Panc1 (cell line): ENCODE data around the gene EPHA6. TPM values are rescaled to one million over a fixed set of nuclear protein-coding genes. Genes with fewer than 3 reads are reported as not detected.
A peak's percentile ranks its signal among the peaks of the same experiment; 100 is the strongest.

Experiments used
- ATAC-seq: fragments of 200-7000 bp; cut with Tn5 transposase; 2 replicates; pipeline ENCODE4 v1.9.1; 2020; ENCODE audit warnings: mild to moderate bottlenecking, moderate library complexity
- BruUV-seq: library from RNA; stranded (reverse); fragments of 400-500 nt; replicated peaks from 2 replicates; lab custom pipeline; 2021; lab: Mats Ljungman, UMichigan
- CTCF ChIA-PET: fragments of 300-600 bp; sonication (Branson Sonifier 250); formaldehyde crosslinking; loops from one replicate; lab custom pipeline; 2022; ENCODE audit warnings: antibody characterized with exemption; lab: Charles Lee
- POLR2A ChIA-PET: fragments of 300-600 bp; sonication (Branson Sonifier 250); formaldehyde crosslinking; loops from one replicate; lab custom pipeline; 2022; ENCODE audit warnings: antibody characterized with exemption; lab: Charles Lee
- DNase-seq: peaks from one replicate; pipeline ENCODE4 v3.0.0-alpha.2; 2010; ENCODE audit warnings: low read depth, low spot score
- H3K27ac ChIP-seq: 2 replicates; pipeline ENCODE4 v1.5.1; 2011; ENCODE audit warnings: mild to moderate bottlenecking, low read length, inconsistent platforms
- H3K27me3 ChIP-seq: fragments of 200-500 bp; sonication (Bioruptor generic); 2 replicates; pipeline ENCODE4 v1.6.0; 2014; ENCODE audit warnings: low read length, inconsistent platforms; ENCODE audit not compliant: control insufficient read depth, insufficient read depth
- H3K36me3 ChIP-seq: fragments of 200-500 bp; sonication (Bioruptor generic); 2 replicates; pipeline ENCODE4 v1.5.1; 2014; ENCODE audit warnings: inconsistent platforms, mild to moderate bottlenecking, low read length, moderate library complexity; ENCODE audit not compliant: control insufficient read depth, insufficient read depth
- H3K4me1 ChIP-seq: 2 replicates; pipeline ENCODE4 v1.5.1; 2011; ENCODE audit warnings: inconsistent platforms, mild to moderate bottlenecking, low read length, moderate library complexity; ENCODE audit not compliant: control insufficient read depth, insufficient read depth
- H3K4me3 ChIP-seq, 2 experiments: 2 replicates each; pipeline ENCODE4 v1.5.1; 2011 to 2012; ENCODE audit warnings: low read depth in 2 of 2, low read length in 2 of 2, mild to moderate bottlenecking in 2 of 2, inconsistent platforms in 1 of 2, moderate library complexity in 1 of 2
- H3K9me3 ChIP-seq: fragments of 200-500 bp; sonication (Bioruptor generic); 2 replicates; pipeline ENCODE4 v1.5.1; 2014; ENCODE audit warnings: low read depth, mild to moderate bottlenecking, inconsistent platforms, low read length, moderate library complexity; ENCODE audit not compliant: control insufficient read depth, insufficient read depth
- CTCF ChIP-seq: fragments of 450-650 bp; IDR thresholded peaks from 2 replicates; pipeline ENCODE4 v1.5.1; 2017; ENCODE audit warnings: mild to moderate bottlenecking
- POLR2AphosphoS5 ChIP-seq: IDR thresholded peaks from 2 replicates; pipeline ENCODE4 v1.6.1; 2012; ENCODE audit warnings: mild to moderate bottlenecking, low read depth, low read length, moderate library complexity
- REST ChIP-seq, 2 experiments: IDR thresholded peaks; 2 replicates each; pipeline ENCODE4 v1.6.1; 2011 to 2012; ENCODE audit warnings: low read depth in 2 of 2, control low read depth in 1 of 2, low read length in 1 of 2, mild to moderate bottlenecking in 1 of 2, moderate library complexity in 1 of 2; ENCODE audit not compliant: insufficient read depth in 1 of 2
- SIN3A ChIP-seq: IDR thresholded peaks from 2 replicates; pipeline ENCODE4 v1.6.1; 2012; ENCODE audit warnings: low read depth, mild to moderate bottlenecking, low read length, moderate library complexity, borderline replicate concordance; ENCODE audit not compliant: insufficient read depth
- TCF7L2 ChIP-seq: IDR thresholded peaks from 2 replicates; pipeline ENCODE4 v1.6.1; 2011; ENCODE audit warnings: mild to moderate bottlenecking, low read depth, low read length, inconsistent platforms
- in situ Hi-C: cut with HindIII; loops from 2 replicates; pipeline ENCODE4 v1.10.0; 2016; ENCODE audit warnings: low sequenced_read_pairs, low pct_unique_long_range_greater_than_20kb
- intact Hi-C: fragments of 100-400 bp; cut with micrococcal nuclease; formaldehyde crosslinking; loops from one replicate; pipeline ENCODE4 v1.10.0; 2022; ENCODE audit not compliant: unreplicated experiment
- total RNA-seq: library from RNA; stranded (reverse); gene quantifications from one replicate; pipeline ENCODE4 v1.2.1, GENCODE V29; 2021; ENCODE audit not compliant: unreplicated experiment

The EPHA6 gene
- total RNA-seq, 1 experiment from 2014 or later: 0.57 TPM

- in situ Hi-C loops (no loop called here), intact Hi-C loops (no loop called here)
- ChIA-PET POLR2A (no interaction called here), CTCF (no interaction called here)
- Histone ChIP-seq H3K27me3 (no peaks in the 10 kb centered on the region), H3K4me3 (no peak overlapping the region), H3K36me3 (no peaks in the 10 kb centered on the region; the same call in 1 of the 2 replicates), H3K27ac (no peak overlapping the region), H3K9me3 (no peaks in the 10 kb centered on the region), H3K4me1 (no peaks in the 10 kb centered on the region)
- ATAC-seq (no peak), DNase-seq (no peak)
- no TSS peak for BruUV-seq
- no peak for TF ChIP-seq SIN3A
Measured at GRCh38 chr3:97125902-97126499, 311.6 kb downstream of the EPHA6 start.

GRCh38 chr3:97131476-97131875 lies 317.1 kb downstream of the EPHA6 start:
- H3K9me3 ChIP-seq: no peaks in the 10 kb centered on the region
- ChIA-PET CTCF (no interaction called here), POLR2A (no interaction called here)
- in situ Hi-C loops (no loop called here), intact Hi-C loops (no loop called here)
- TF ChIP-seq TCF7L2 (no peak), REST (IDR thresholded peaks at IDR 0.05; ENCODE audit: insufficient read depth in 1 of 2, low read depth in 2 of 2, low read length in 1 of 2) (no peak), SIN3A (no peak), CTCF (no peak), POLR2AphosphoS5 (no peak)
- no peak for DNase-seq
- H3K4me3 ChIP-seq: no peak overlapping the region
- H3K4me1 ChIP-seq: no peaks in the 10 kb centered on the region
- no TSS peak for BruUV-seq
- H3K27me3 ChIP-seq: no peaks in the 10 kb centered on the region
- H3K36me3 ChIP-seq: no peaks in the 10 kb centered on the region
- no peak for ATAC-seq
- H3K27ac ChIP-seq: no peak overlapping the region

- POLR2A ChIA-PET: no interaction called here
- intact Hi-C loops: no loop called here
Measured at GRCh38 chr3:97138914-97139541, 324.6 kb downstream of the EPHA6 start.

More at GRCh38 chr3:97138914-97139541, 324.6 kb downstream of the EPHA6 start:
- H3K36me3 ChIP-seq: no peaks in the 10 kb centered on the region
- no peaks in the 10 kb centered on the region for H3K27me3 ChIP-seq
- ATAC-seq: no peak
- H3K9me3 ChIP-seq: no peaks in the 10 kb centered on the region
- no peak for TF ChIP-seq POLR2AphosphoS5
- TF ChIP-seq TCF7L2: no peak
- TF ChIP-seq REST (IDR thresholded peaks at IDR 0.05; ENCODE audit: insufficient read depth in 1 of 2, low read depth in 2 of 2, low read length in 1 of 2): no peak
- TF ChIP-seq SIN3A: no peak
- TF ChIP-seq CTCF: peak; percentile 22; the same call in 1 of the 2 replicates
- in situ Hi-C loops: no loop called here
- no TSS peak for BruUV-seq
- no peaks in the 10 kb centered on the region for H3K4me1 ChIP-seq
- CTCF ChIA-PET: interaction anchor here (0.7 kb wide), 1 partner anchor 580 kb away, joined by 4 read pairs; no protein-coding TSS in a partner anchor
- H3K4me3 ChIP-seq: no peak overlapping the region
- no peak overlapping the region for H3K27ac ChIP-seq
- DNase-seq: no peak
